ENCODE results near the gene CCSER1. TPM values are rescaled to one million over a fixed set of nuclear protein-coding genes. Genes with fewer than 3 reads are reported as not detected.

The CCSER1 gene
- total and polyA plus RNA-seq, 2 experiments from 2014 or later, result 2.9 to 3.4 TPM

- Mint-ChIP-seq H3K4me1 (peaks cover 3% of the 10 kb centered on the region; the same call in 2 of the 3 replicates), H3K9me3 (no peaks in the 10 kb centered on the region), H3K4me3 (no peak overlapping the region), H3K27me3 (ENCODE audit: insufficient read depth, low read depth, poor library complexity) (no peaks in the 10 kb centered on the region), H3K27ac (no peak overlapping the region), H3K36me3 (ENCODE audit: low read depth) (no peaks in the 10 kb centered on the region)
- no peaks in the 10 kb centered on the region for H3F3A ChIP-seq (replicated peaks; ENCODE audit: low read depth)
- no peak overlapping the region for H3K27ac ChIP-seq (ENCODE audit: low read depth)
- H3K9me2 ChIP-seq (ENCODE audit: insufficient read depth), result no peaks in the 10 kb centered on the region
- peak overlapping the region; percentile 21; the same call in 1 of the 2 replicates for H2AFZ ChIP-seq
- H3K4me3 ChIP-seq, result no peak overlapping the region
- no peak overlapping the region for H3K4me2 ChIP-seq
- ATAC-seq (peak; percentile 46), DNase-seq (ENCODE audit: low spot score) (peak; percentile 7)
- no peaks in the 10 kb centered on the region for H3K79me2 ChIP-seq (replicated peaks; ENCODE audit: insufficient read depth)
- H3K36me3 ChIP-seq (ENCODE audit: insufficient read depth), result no peaks in the 10 kb centered on the region
- H4K20me1 ChIP-seq (replicated peaks; ENCODE audit: insufficient read depth), result no peaks in the 10 kb centered on the region
- no peaks in the 10 kb centered on the region for H3K4me1 ChIP-seq (ENCODE audit: insufficient read depth)
- TF ChIP-seq ZNF331 (CRISPR knock-in tag; IDR thresholded peaks at IDR 0.05; ENCODE audit: low read depth), result no peak
- TF ChIP-seq POLR2AphosphoS5 (IDR thresholded peaks at IDR 0.05; ENCODE audit: low read depth), result no peak
- TF ChIP-seq CREB1 (CRISPR knock-in tag; IDR thresholded peaks at IDR 0.05; ENCODE audit: low read depth), result no peak
- no peak for TF ChIP-seq CTCF (conservative IDR thresholded peaks at IDR 0.05; ENCODE audit: low read depth in 2 of 2)
- TF ChIP-seq NANOG (IDR thresholded peaks at IDR 0.05; ENCODE audit: borderline replicate concordance), result no peak
- no peak for TF ChIP-seq EZH2phosphoT487 (IDR thresholded peaks at IDR 0.05; ENCODE audit: unreplicated experiment)
- TF ChIP-seq, protein P1, sequence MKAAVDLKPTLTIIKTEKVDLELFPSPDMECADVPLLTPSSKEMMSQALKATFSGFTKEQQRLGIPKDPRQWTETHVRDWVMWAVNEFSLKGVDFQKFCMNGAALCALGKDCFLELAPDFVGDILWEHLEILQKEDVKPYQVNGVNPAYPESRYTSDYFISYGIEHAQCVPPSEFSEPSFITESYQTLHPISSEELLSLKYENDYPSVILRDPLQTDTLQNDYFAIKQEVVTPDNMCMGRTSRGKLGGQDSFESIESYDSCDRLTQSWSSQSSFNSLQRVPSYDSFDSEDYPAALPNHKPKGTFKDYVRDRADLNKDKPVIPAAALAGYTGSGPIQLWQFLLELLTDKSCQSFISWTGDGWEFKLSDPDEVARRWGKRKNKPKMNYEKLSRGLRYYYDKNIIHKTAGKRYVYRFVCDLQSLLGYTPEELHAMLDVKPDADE (IDR thresholded peaks at IDR 0.05), result no peak
- no peak for TF ChIP-seq ZNF114 (CRISPR knock-in tag; IDR thresholded peaks at IDR 0.05)
- H3K27me3 ChIP-seq (ENCODE audit: insufficient read depth), result no peaks in the 10 kb centered on the region
Observed at GRCh38 chr4:90958256-90958895, 831.2 kb downstream of the CCSER1 start.

DNA sequence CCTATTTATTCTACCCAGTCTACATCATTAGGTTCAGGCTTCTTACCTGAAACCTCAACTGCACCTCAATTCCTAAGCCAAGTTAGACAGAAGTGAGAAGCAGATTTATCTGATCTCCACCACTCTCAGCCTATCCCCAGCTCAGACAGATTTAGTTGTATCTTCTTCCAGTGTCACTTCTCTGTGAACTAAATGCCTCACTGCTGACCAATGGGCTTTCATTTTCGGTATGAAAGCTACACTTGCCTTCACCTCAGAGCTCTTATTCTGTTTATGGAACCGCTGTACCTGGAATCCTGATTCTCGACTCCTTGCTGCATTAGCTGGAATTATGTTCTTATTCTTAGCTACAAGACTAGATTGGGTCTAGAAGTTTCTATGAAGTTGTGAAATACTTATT, 833.2 kb downstream of the CCSER1 start:
- Mint-ChIP-seq H3K27ac (no peak overlapping the region; the same call in 1 of the 2 replicates), H3K4me3 (no peak overlapping the region), H3K36me3 (ENCODE audit: low read depth) (no peaks in the 10 kb centered on the region), H3K9me3 (no peaks in the 10 kb centered on the region), H3K27me3 (ENCODE audit: insufficient read depth, low read depth, poor library complexity) (no peaks in the 10 kb centered on the region), H3K4me1 (peaks cover 3% of the 10 kb centered on the region; the same call in 2 of the 3 replicates)
- Histone ChIP-seq H3K4me3 (no peak overlapping the region), H3K4me1 (ENCODE audit: insufficient read depth) (no peaks in the 10 kb centered on the region), H4K20me1 (replicated peaks; ENCODE audit: insufficient read depth) (no peaks in the 10 kb centered on the region), H3K79me2 (replicated peaks; ENCODE audit: insufficient read depth) (no peaks in the 10 kb centered on the region), H3K36me3 (ENCODE audit: insufficient read depth) (no peaks in the 10 kb centered on the region), H3K27me3 (ENCODE audit: insufficient read depth) (no peaks in the 10 kb centered on the region), H3K27ac (ENCODE audit: low read depth) (no peak overlapping the region), H3F3A (replicated peaks; ENCODE audit: low read depth) (no peaks in the 10 kb centered on the region), H3K4me2 (no peak overlapping the region), H2AFZ (no peak overlapping the region), H3K9me2 (ENCODE audit: insufficient read depth) (no peaks in the 10 kb centered on the region)
- ATAC-seq (no peak), DNase-seq (ENCODE audit: low spot score) (no peak)
- TF ChIP-seq, protein P1 (IDR thresholded peaks at IDR 0.05), result no peak
- no peak for TF ChIP-seq STAT1 (IDR thresholded peaks at IDR 0.05; ENCODE audit: unreplicated experiment)
- TF ChIP-seq, protein P2, sequence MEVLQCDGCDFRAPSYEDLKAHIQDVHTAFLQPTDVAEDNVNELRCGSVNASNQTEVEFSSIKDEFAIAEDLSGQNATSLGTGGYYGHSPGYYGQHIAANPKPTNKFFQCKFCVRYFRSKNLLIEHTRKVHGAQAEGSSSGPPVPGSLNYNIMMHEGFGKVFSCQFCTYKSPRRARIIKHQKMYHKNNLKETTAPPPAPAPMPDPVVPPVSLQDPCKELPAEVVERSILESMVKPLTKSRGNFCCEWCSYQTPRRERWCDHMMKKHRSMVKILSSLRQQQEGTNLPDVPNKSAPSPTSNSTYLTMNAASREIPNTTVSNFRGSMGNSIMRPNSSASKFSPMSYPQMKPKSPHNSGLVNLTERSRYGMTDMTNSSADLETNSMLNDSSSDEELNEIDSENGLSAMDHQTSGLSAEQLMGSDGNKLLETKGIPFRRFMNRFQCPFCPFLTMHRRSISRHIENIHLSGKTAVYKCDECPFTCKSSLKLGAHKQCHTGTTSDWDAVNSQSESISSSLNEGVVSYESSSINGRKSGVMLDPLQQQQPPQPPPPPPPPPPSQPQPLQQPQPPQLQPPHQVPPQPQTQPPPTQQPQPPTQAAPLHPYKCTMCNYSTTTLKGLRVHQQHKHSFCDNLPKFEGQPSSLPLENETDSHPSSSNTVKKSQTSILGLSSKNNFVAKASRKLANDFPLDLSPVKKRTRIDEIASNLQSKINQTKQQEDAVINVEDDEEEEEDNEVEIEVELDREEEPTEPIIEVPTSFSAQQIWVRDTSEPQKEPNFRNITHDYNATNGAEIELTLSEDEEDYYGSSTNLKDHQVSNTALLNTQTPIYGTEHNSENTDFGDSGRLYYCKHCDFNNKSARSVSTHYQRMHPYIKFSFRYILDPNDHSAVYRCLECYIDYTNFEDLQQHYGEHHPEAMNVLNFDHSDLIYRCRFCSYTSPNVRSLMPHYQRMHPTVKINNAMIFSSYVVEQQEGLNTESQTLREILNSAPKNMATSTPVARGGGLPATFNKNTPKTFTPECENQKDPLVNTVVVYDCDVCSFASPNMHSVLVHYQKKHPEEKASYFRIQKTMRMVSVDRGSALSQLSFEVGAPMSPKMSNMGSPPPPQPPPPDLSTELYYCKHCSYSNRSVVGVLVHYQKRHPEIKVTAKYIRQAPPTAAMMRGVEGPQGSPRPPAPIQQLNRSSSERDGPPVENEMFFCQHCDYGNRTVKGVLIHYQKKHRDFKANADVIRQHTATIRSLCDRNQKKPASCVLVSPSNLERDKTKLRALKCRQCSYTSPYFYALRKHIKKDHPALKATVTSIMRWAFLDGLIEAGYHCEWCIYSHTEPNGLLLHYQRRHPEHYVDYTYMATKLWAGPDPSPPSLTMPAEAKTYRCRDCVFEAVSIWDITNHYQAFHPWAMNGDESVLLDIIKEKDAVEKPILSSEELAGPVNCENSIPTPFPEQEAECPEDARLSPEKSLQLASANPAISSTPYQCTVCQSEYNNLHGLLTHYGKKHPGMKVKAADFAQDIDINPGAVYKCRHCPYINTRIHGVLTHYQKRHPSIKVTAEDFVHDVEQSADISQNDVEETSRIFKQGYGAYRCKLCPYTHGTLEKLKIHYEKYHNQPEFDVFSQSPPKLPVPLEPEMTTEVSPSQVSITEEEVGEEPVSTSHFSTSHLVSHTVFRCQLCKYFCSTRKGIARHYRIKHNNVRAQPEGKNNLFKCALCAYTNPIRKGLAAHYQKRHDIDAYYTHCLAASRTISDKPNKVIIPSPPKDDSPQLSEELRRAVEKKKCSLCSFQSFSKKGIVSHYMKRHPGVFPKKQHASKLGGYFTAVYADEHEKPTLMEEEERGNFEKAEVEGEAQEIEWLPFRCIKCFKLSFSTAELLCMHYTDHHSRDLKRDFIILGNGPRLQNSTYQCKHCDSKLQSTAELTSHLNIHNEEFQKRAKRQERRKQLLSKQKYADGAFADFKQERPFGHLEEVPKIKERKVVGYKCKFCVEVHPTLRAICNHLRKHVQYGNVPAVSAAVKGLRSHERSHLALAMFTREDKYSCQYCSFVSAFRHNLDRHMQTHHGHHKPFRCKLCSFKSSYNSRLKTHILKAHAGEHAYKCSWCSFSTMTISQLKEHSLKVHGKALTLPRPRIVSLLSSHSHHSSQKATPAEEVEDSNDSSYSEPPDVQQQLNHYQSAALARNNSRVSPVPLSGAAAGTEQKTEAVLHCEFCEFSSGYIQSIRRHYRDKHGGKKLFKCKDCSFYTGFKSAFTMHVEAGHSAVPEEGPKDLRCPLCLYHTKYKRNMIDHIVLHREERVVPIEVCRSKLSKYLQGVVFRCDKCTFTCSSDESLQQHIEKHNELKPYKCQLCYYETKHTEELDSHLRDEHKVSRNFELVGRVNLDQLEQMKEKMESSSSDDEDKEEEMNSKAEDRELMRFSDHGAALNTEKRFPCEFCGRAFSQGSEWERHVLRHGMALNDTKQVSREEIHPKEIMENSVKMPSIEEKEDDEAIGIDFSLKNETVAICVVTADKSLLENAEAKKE (CRISPR knock-in tag; IDR thresholded peaks at IDR 0.05), result no peak
